OCI-LY3 (cell line): ENCODE measurements around the gene SRM.

Experiments
- CTCF ChIP-seq: fragments of 200-600, 300-600 bp; sonication (generic); IDR thresholded peaks from 2 replicates; pipeline ENCODE4 v1.5.1; 2014; ENCODE audit warnings: antibody characterized with exemption, low read length, low read depth
- EZH2phosphoT487 ChIP-seq: fragments of 200-600 bp; shearing (Covaris generic); IDR thresholded peaks from 2 replicates; pipeline ENCODE4 v1.6.1; 2018; ENCODE audit warnings: antibody characterized with exemption, mixed run types, low read depth

- no peak for TF ChIP-seq CTCF
- no peak for TF ChIP-seq EZH2phosphoT487
Measured at GRCh38 chr1:11024874-11025203, 35.0 kb downstream of the SRM start.
